H9 (cell line): ENCODE data around the gene DCT. TPM values are rescaled to one million over a fixed set of nuclear protein-coding genes. Genes with fewer than 3 reads are reported as not detected.

ENCODE experiments used
- DNase-seq: peaks from one replicate; pipeline ENCODE4 v3.0.0-alpha.2; 2017
- H2AFZ ChIP-seq: one replicate; pipeline ENCODE4 v1.6.1; 2013; ENCODE audit warnings: mild to moderate bottlenecking, low read length, control low read depth, moderate library complexity
- H2AK5ac ChIP-seq: 2 replicates; pipeline ENCODE4 v1.6.1; 2013; ENCODE audit warnings: low read length, control low read depth, mixed read lengths; ENCODE audit not compliant: insufficient read length
- H2BK120ac ChIP-seq: one replicate; pipeline ENCODE4 v1.6.1; 2013; ENCODE audit warnings: low read depth, mild to moderate bottlenecking, low read length, control low read depth, inconsistent platforms; ENCODE audit not compliant: poor library complexity, severe bottlenecking
- H2BK12ac ChIP-seq: 2 replicates; pipeline ENCODE4 v1.6.1; 2013; ENCODE audit warnings: low read length, control low read depth, mixed read lengths, low read depth; ENCODE audit not compliant: insufficient read length
- H2BK15ac ChIP-seq: 2 replicates; pipeline ENCODE4 v1.6.1; 2013; ENCODE audit warnings: low read depth, low read length, control low read depth
- H2BK20ac ChIP-seq: one replicate; pipeline ENCODE4 v1.6.1; 2013; ENCODE audit warnings: low read depth, mild to moderate bottlenecking, low read length, control low read depth, inconsistent platforms; ENCODE audit not compliant: poor library complexity, severe bottlenecking
- H2BK5ac ChIP-seq: 2 replicates; pipeline ENCODE4 v1.6.1; 2013; ENCODE audit warnings: low read length, control low read depth, mixed read lengths; ENCODE audit not compliant: insufficient read length
- H3K14ac ChIP-seq: 2 replicates; pipeline ENCODE4 v1.6.1; 2013; ENCODE audit warnings: low read length, control low read depth; ENCODE audit not compliant: insufficient read depth
- H3K18ac ChIP-seq: 2 replicates; pipeline ENCODE4 v1.6.1; 2013; ENCODE audit warnings: low read depth, mild to moderate bottlenecking, mixed read lengths, low read length, control low read depth; ENCODE audit not compliant: insufficient read length
- H3K23ac ChIP-seq: 2 replicates; pipeline ENCODE4 v1.6.1; 2013; ENCODE audit warnings: low read length, control low read depth, mixed read lengths, low read depth; ENCODE audit not compliant: insufficient read length
- H3K23me2 ChIP-seq: 2 replicates; pipeline ENCODE4 v1.6.1; 2013; ENCODE audit warnings: low read depth, mild to moderate bottlenecking, mixed read lengths, low read length, control low read depth; ENCODE audit not compliant: insufficient read length, poor library complexity, severe bottlenecking
- H3K27ac ChIP-seq: 2 replicates; pipeline ENCODE4 v1.5.1; 2013; ENCODE audit warnings: low read length, control low read depth, mixed read lengths, low read depth; ENCODE audit not compliant: insufficient read length
- H3K27me3 ChIP-seq: 2 replicates; pipeline ENCODE4 v1.6.1; 2013; ENCODE audit warnings: low read length, control low read depth, inconsistent platforms; ENCODE audit not compliant: insufficient read depth
- H3K4ac ChIP-seq: 2 replicates; pipeline ENCODE4 v1.6.1; 2013; ENCODE audit warnings: low read depth, mild to moderate bottlenecking, control low read depth, inconsistent platforms, low read length, moderate library complexity
- H3K4me1 ChIP-seq: 2 replicates; pipeline ENCODE4 v1.6.1; 2013; ENCODE audit warnings: low read length, control low read depth, inconsistent platforms; ENCODE audit not compliant: insufficient read depth
- H3K4me2 ChIP-seq: 2 replicates; pipeline ENCODE4 v1.6.1; 2013; ENCODE audit warnings: low read length, control low read depth, mixed read lengths; ENCODE audit not compliant: insufficient read length, insufficient read depth
- H3K56ac ChIP-seq: 2 replicates; pipeline ENCODE4 v1.6.1; 2013; ENCODE audit warnings: low read depth, mild to moderate bottlenecking, mixed read lengths, low read length, control low read depth; ENCODE audit not compliant: insufficient read length
- H3K79me1 ChIP-seq: 2 replicates; pipeline ENCODE4 v1.6.1; 2013; ENCODE audit warnings: low read depth, mild to moderate bottlenecking, moderate library complexity, low read length, control low read depth, inconsistent platforms; ENCODE audit not compliant: insufficient read depth, poor library complexity, severe bottlenecking
- H3K79me2 ChIP-seq: 2 replicates; pipeline ENCODE4 v1.6.1; 2013; ENCODE audit warnings: low read length, control low read depth, inconsistent platforms; ENCODE audit not compliant: insufficient read depth
- H3K9ac ChIP-seq: 2 replicates; pipeline ENCODE4 v1.6.1; 2013; ENCODE audit warnings: low read length, control low read depth, mixed read lengths; ENCODE audit not compliant: insufficient read length; ENCODE audit errors: extremely low read depth
- H3K9me3 ChIP-seq: one replicate; pipeline ENCODE4 v1.6.1; 2013; ENCODE audit warnings: low read depth, low read length, inconsistent platforms; ENCODE audit not compliant: control insufficient read depth
- H3T11ph ChIP-seq: one replicate; pipeline ENCODE4 v1.6.1; 2013; ENCODE audit warnings: mild to moderate bottlenecking, low read length, control low read depth, inconsistent platforms
- H4K20me1 ChIP-seq: one replicate; pipeline ENCODE4 v1.6.1; 2013; ENCODE audit not compliant: control insufficient read depth, insufficient read length, insufficient read depth
- H4K5ac ChIP-seq: 2 replicates; pipeline ENCODE4 v1.6.1; 2013; ENCODE audit warnings: low read depth, mild to moderate bottlenecking, mixed read lengths, low read length, control low read depth; ENCODE audit not compliant: insufficient read length
- H4K8ac ChIP-seq: replicated peaks from 2 replicates; pipeline ENCODE4 v1.6.1; 2013; ENCODE audit warnings: low read length, control low read depth, mixed read lengths, low read depth; ENCODE audit not compliant: insufficient read length
- H4K91ac ChIP-seq: 2 replicates; pipeline ENCODE4 v1.6.1; 2013; ENCODE audit warnings: low read depth, mild to moderate bottlenecking, moderate library complexity, mixed read lengths, low read length, control low read depth; ENCODE audit not compliant: insufficient read length
- H3K27ac Mint-ChIP-seq, 3 experiments: 2 replicates in 2 of 3; 3 replicates in 1 of 3; pipeline ENCODE4 v1.8.0; 2020 to 2021; ENCODE audit warnings: mixed read lengths in 3 of 3, mild to moderate bottlenecking in 1 of 3, moderate library complexity in 1 of 3
- H3K27me3 Mint-ChIP-seq: 2 replicates; pipeline ENCODE4 v1.8.0; 2021; ENCODE audit warnings: low read depth, mild to moderate bottlenecking, moderate library complexity, mixed read lengths
- H3K36me3 Mint-ChIP-seq, 3 experiments: 2 replicates in 2 of 3; 3 replicates in 1 of 3; pipeline ENCODE4 v1.8.0; 2020 to 2021; ENCODE audit warnings: low read depth in 3 of 3, mixed read lengths in 3 of 3; ENCODE audit not compliant: insufficient read depth in 1 of 3
- H3K4me1 Mint-ChIP-seq, 2 experiments: 2 replicates each; pipeline ENCODE4 v1.8.0; 2020; ENCODE audit warnings: mixed read lengths in 2 of 2
- H3K4me3 Mint-ChIP-seq, 2 experiments: 2 replicates in 1 of 2; 3 replicates in 1 of 2; pipeline ENCODE4 v1.8.0; 2020 to 2021; ENCODE audit warnings: mild to moderate bottlenecking in 2 of 2, mixed read lengths in 2 of 2, moderate library complexity in 1 of 2
- H3K9me3 Mint-ChIP-seq, 2 experiments: 2 replicates in 1 of 2; 3 replicates in 1 of 2; pipeline ENCODE4 v1.8.0; 2020; ENCODE audit warnings: mild to moderate bottlenecking in 2 of 2, mixed read lengths in 2 of 2, moderate library complexity in 1 of 2
- total RNA-seq: library from RNA; stranded (reverse); gene quantifications from 2 replicates; pipeline ENCODE4 v1.2.1, GENCODE V29; 2021
- TF ChIP-seq, protein P1 (sequence below): fragments of 200-600 bp; sonication (generic); conservative IDR thresholded peaks from 3 replicates; pipeline ENCODE4 v1.8.0; 2021; ENCODE audit warnings: antibody characterized with exemption, mild to moderate bottlenecking

The DCT gene
- total RNA-seq, 1 experiment from 2014 or later: not detected

- H3K79me1 ChIP-seq: no peaks in the 10 kb centered on the region
- no peak overlapping the region for H4K8ac ChIP-seq
- H3K4me1 Mint-ChIP-seq: no peaks in the 10 kb centered on the region
- H2BK5ac ChIP-seq: no peak overlapping the region
- no peak overlapping the region for H2BK15ac ChIP-seq
- H2AK5ac ChIP-seq: no peak overlapping the region
- no peak overlapping the region for H4K91ac ChIP-seq
- no peak overlapping the region for H3K4me2 ChIP-seq
- H4K20me1 ChIP-seq: no peaks in the 10 kb centered on the region
- no peaks in the 10 kb centered on the region for H3K9me3 ChIP-seq
- no peaks in the 10 kb centered on the region for H3K79me2 ChIP-seq
- no peak overlapping the region for H4K5ac ChIP-seq
- no peak overlapping the region for H3K23ac ChIP-seq
- H3K27me3 Mint-ChIP-seq: no peaks in the 10 kb centered on the region; the same call in none of the 2 replicates
- no peaks in the 10 kb centered on the region for H3K23me2 ChIP-seq
- TF ChIP-seq, protein P1, sequence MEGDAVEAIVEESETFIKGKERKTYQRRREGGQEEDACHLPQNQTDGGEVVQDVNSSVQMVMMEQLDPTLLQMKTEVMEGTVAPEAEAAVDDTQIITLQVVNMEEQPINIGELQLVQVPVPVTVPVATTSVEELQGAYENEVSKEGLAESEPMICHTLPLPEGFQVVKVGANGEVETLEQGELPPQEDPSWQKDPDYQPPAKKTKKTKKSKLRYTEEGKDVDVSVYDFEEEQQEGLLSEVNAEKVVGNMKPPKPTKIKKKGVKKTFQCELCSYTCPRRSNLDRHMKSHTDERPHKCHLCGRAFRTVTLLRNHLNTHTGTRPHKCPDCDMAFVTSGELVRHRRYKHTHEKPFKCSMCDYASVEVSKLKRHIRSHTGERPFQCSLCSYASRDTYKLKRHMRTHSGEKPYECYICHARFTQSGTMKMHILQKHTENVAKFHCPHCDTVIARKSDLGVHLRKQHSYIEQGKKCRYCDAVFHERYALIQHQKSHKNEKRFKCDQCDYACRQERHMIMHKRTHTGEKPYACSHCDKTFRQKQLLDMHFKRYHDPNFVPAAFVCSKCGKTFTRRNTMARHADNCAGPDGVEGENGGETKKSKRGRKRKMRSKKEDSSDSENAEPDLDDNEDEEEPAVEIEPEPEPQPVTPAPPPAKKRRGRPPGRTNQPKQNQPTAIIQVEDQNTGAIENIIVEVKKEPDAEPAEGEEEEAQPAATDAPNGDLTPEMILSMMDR: no peak
- H3K56ac ChIP-seq: no peak overlapping the region
- no peaks in the 10 kb centered on the region for H3K4me1 ChIP-seq
- H3K27ac Mint-ChIP-seq: no peak overlapping the region
- H3K36me3 Mint-ChIP-seq: no peaks in the 10 kb centered on the region
- no peaks in the 10 kb centered on the region for H3K9me3 Mint-ChIP-seq
- H3K4me3 Mint-ChIP-seq: no peak overlapping the region
- DNase-seq: no peak
- H3K27me3 ChIP-seq: no peaks in the 10 kb centered on the region
- no peak overlapping the region for H2BK20ac ChIP-seq
- H3K9ac ChIP-seq: no peak overlapping the region
- no peak overlapping the region for H2AFZ ChIP-seq
- no peak overlapping the region for H3K4ac ChIP-seq
- H2BK12ac ChIP-seq: no peak overlapping the region
- H3K14ac ChIP-seq: no peak overlapping the region
- no peak overlapping the region for H2BK120ac ChIP-seq
- H3K27ac ChIP-seq: no peak overlapping the region
- no peak overlapping the region for H3T11ph ChIP-seq
- H3K18ac ChIP-seq: no peak overlapping the region
Observed at GRCh38 chr13:94444826-94445225, 34.7 kb downstream of the DCT start.
